OCI-LY7 (cell line): ENCODE results near the gene ZNF75A.

Experiments
- CTCF ChIP-seq: fragments of 200-600 bp; sonication (generic); conservative IDR thresholded peaks from 2 replicates; pipeline ENCODE4 v1.5.1; 2014; ENCODE audit warnings: mild to moderate bottlenecking, antibody characterized with exemption, low read length, moderate library complexity, mixed read lengths
- EZH2phosphoT487 ChIP-seq: fragments of 200-600 bp; sonication (generic); IDR thresholded peaks from 2 replicates; pipeline ENCODE4 v1.6.1; 2018; ENCODE audit warnings: low read depth, borderline replicate concordance, mild to moderate bottlenecking, mixed run types, antibody characterized with exemption, low read length, moderate library complexity, mixed read lengths

GRCh38 chr16:3328643-3329042 is 23.3 kb downstream of the ZNF75A start:
- no peak for TF ChIP-seq CTCF
- no peak for TF ChIP-seq EZH2phosphoT487
